ENCODE data around the gene BBS7. TPM values are rescaled to one million over a fixed set of nuclear protein-coding genes. Genes with fewer than 3 reads are reported as not detected.

The BBS7 gene
- total and polyA plus RNA-seq, 9 of the 15 experiments (the other 6 are each of a cell fraction or from before 2014, with no cell fraction given), result 13.4 to 25.8 (median 16.4) TPM

- in situ Hi-C loops (cut with MboI) (loop anchor here (25.0 kb wide), 1 partner anchor 1061 kb away; the partner anchor contains the start of gene NUDT6), intact Hi-C loops (cut with micrococcal nuclease) (no loop called here)
- Histone ChIP-seq H3K4me2 (ENCODE audit: insufficient read depth, low read length) (no peak overlapping the region), H3K4me3 (no peak overlapping the region), H2AFZ (ENCODE audit: low read depth, low read length) (no peak overlapping the region), H3K4me1 (replicated peaks in 1 of 2; ENCODE audit: control insufficient read depth in 2 of 2, insufficient read depth in 2 of 2, low read length in 2 of 2) (no peaks in the 10 kb centered on the region), H3K9ac (ENCODE audit: insufficient read depth in 1 of 2, low read depth in 2 of 2, low read length in 2 of 2) (no peak overlapping the region), H4K20me1 (replicated peaks; ENCODE audit: control insufficient read depth, insufficient read depth, low read length) (no peaks in the 10 kb centered on the region), H3K9me3 (replicated peaks; ENCODE audit: control insufficient read depth, insufficient read depth, low read depth, low read length) (no peaks in the 10 kb centered on the region), H3K27me3 (ENCODE audit: control insufficient read depth in 2 of 2, insufficient read depth in 2 of 2, low read length in 2 of 2) (no peaks in the 10 kb centered on the region), H3K9me1 (ENCODE audit: control insufficient read depth, insufficient read depth, low read length) (no peaks in the 10 kb centered on the region), H3K27ac (ENCODE audit: extremely low read depth, low read depth, low read length) (no peak overlapping the region), H3K36me3 (ENCODE audit: control insufficient read depth, insufficient read depth, low read length) (peaks cover 4% of the 10 kb centered on the region; the same call in 2 of the 3 replicates), H3K79me2 (ENCODE audit: control insufficient read depth, insufficient read depth, low read length) (no peaks in the 10 kb centered on the region)
- ATAC-seq (no peak), FAIRE-seq (no peak), DNase-seq (ENCODE audit: extremely low read depth in 1 of 4, low spot score in 3 of 4) (no peak)
- ChIA-PET CTCF (ENCODE audit: low intra/inter-chr PET ratio) (no interaction called here), POLR2A (no interaction called here)
- WGBS (ENCODE audit: insufficient coverage, low coverage, missing lambda C conversion rate), result 64% methylated on average over 1 of the region's 1 CpG
- TF ChIP-seq PCBP2 (IDR thresholded peaks at IDR 0.05; ENCODE audit: low read depth, low read length, poor library complexity, severe bottlenecking) (peak; percentile 76), HNRNPK (IDR thresholded peaks at IDR 0.05; ENCODE audit: low read depth, low read length, poor library complexity, severe bottlenecking) (peak; percentile 84), YY1 (IDR thresholded peaks at IDR 0.05; ENCODE audit: borderline replicate concordance in 1 of 3, control insufficient read depth in 1 of 3, extremely low read depth in 1 of 3, insufficient read depth in 3 of 3, insufficient read length in 1 of 3, insufficient replicate concordance in 2 of 3, low read depth in 1 of 3, low read length in 2 of 3) (no peak), GMEB1 (CRISPR knock-in tag; IDR thresholded peaks at IDR 0.05) (no peak)
- BruUV-seq (replicated peaks), result no TSS peak
Measured at GRCh38 chr4:121851354-121851753, 18.9 kb downstream of the BBS7 start.
